Endothelial cell of umbilical vein (primary cell): ENCODE results near the gene NOTCH3. TPM values are rescaled to one million over a fixed set of nuclear protein-coding genes. Genes with fewer than 3 reads are reported as not detected.

ENCODE experiments used
- BruUV-seq: library from RNA; stranded (reverse); fragments of 400-500 nt; replicated peaks from 2 replicates; lab custom pipeline; 2021; lab: Mats Ljungman, UMichigan
- CTCF ChIA-PET: fragments of 300-600, 350-600 bp; sonication (Branson Sonifier 250); formaldehyde crosslinking; loops from one replicate; lab custom pipeline; 2021; ENCODE audit warnings: antibody characterized with exemption, inconsistent platforms; lab: Charles Lee
- POLR2A ChIA-PET: fragments of 300-600, 350-600 bp; sonication (Branson Sonifier 250); formaldehyde crosslinking; loops from one replicate; lab custom pipeline; 2021; ENCODE audit warnings: antibody characterized with exemption, inconsistent platforms; lab: Charles Lee
- DNase-seq: peaks from one replicate; pipeline ENCODE4 v3.0.0-alpha.2; 2011; ENCODE audit warnings: low read depth, low spot score
- FAIRE-seq: peaks from 2 replicates; lab custom pipeline; 2011; peaks lifted over from hg19 to GRCh38; lab: Jason Lieb, UNC
- H2AFZ ChIP-seq: 2 replicates; pipeline ENCODE4 v1.6.0; 2012; ENCODE audit warnings: low read depth, low read length, control low read depth, inconsistent platforms
- H3K27ac ChIP-seq: 2 replicates; pipeline ENCODE4 v1.5.1; 2011; ENCODE audit warnings: low read depth, mild to moderate bottlenecking, control low read depth, low read length, moderate library complexity; ENCODE audit not compliant: insufficient read depth
- H3K27me3 ChIP-seq, 2 experiments: 2 replicates each; pipeline versions ENCODE4 v1.6.0 to v1.6.1; 2011; ENCODE audit warnings: low read length in 2 of 2, mixed read lengths in 1 of 2; ENCODE audit not compliant: control insufficient read depth in 2 of 2, insufficient read depth in 2 of 2
- H3K36me3 ChIP-seq, 2 experiments: 2 replicates in 1 of 2; 3 replicates in 1 of 2; pipeline ENCODE4 v1.5.1; 2011; ENCODE audit warnings: low read length in 2 of 2, mild to moderate bottlenecking in 1 of 2, moderate library complexity in 1 of 2; ENCODE audit not compliant: control insufficient read depth in 2 of 2, insufficient read depth in 2 of 2; ENCODE audit errors: extremely low read depth in 1 of 2
- H3K4me1 ChIP-seq: 3 replicates; pipeline ENCODE4 v1.5.1; 2011; ENCODE audit warnings: mild to moderate bottlenecking, low read length; ENCODE audit not compliant: control insufficient read depth, insufficient read depth; ENCODE audit errors: extremely low read depth
- H3K4me2 ChIP-seq: 2 replicates; pipeline ENCODE4 v1.6.1; 2011; ENCODE audit warnings: low read length, control low read depth, mixed read lengths; ENCODE audit not compliant: insufficient read depth
- H3K4me3 ChIP-seq, 3 experiments: fragments of 200-600 bp in 1 of 3; sonication (generic), shearing (Covaris generic) in 1 of 3; replicated peaks in 1 of 3; 2 replicates each; pipeline ENCODE4 v1.5.1; 2011 to 2016; ENCODE audit warnings: control low read depth in 3 of 3, low read length in 3 of 3, mild to moderate bottlenecking in 2 of 3, inconsistent platforms in 1 of 3, low read depth in 1 of 3, moderate library complexity in 1 of 3; ENCODE audit not compliant: insufficient read depth in 1 of 3
- H3K79me2 ChIP-seq: 2 replicates; pipeline ENCODE4 v1.6.0; 2012; ENCODE audit warnings: low read length, inconsistent platforms; ENCODE audit not compliant: control insufficient read depth, insufficient read depth
- H3K9ac ChIP-seq: replicated peaks from 2 replicates; pipeline ENCODE3; 2011; ENCODE audit warnings: low read length, control low read depth; ENCODE audit not compliant: insufficient read depth; ENCODE audit errors: extremely low read depth
- H3K9me1 ChIP-seq: replicated peaks from 3 replicates; pipeline ENCODE4 v1.6.0; 2011; ENCODE audit warnings: mild to moderate bottlenecking, low read length; ENCODE audit not compliant: control insufficient read depth, insufficient read depth; ENCODE audit errors: extremely low read depth
- H3K9me3 ChIP-seq: replicated peaks from 2 replicates; pipeline ENCODE4 v1.5.1; 2012; ENCODE audit warnings: low read length, inconsistent platforms; ENCODE audit not compliant: control insufficient read depth, insufficient read depth
- H4K20me1 ChIP-seq: replicated peaks from 2 replicates; pipeline ENCODE3; 2011; ENCODE audit warnings: mild to moderate bottlenecking, low read length; ENCODE audit not compliant: control insufficient read depth, insufficient read depth; ENCODE audit errors: extremely low read depth
- EZH2 ChIP-seq: IDR thresholded peaks from 2 replicates; pipeline ENCODE4 v1.6.1; 2012; ENCODE audit warnings: borderline replicate concordance, low read depth, mild to moderate bottlenecking, moderate library complexity, low read length, inconsistent platforms; ENCODE audit not compliant: severe bottlenecking
- FOS ChIP-seq: IDR thresholded peaks from 2 replicates; pipeline ENCODE4 v1.6.1; 2011; ENCODE audit warnings: mild to moderate bottlenecking, low read length, moderate library complexity, borderline replicate concordance; ENCODE audit not compliant: insufficient read depth
- GATA2 ChIP-seq: IDR thresholded peaks from 2 replicates; pipeline ENCODE4 v1.7.0; 2011; ENCODE audit warnings: low read depth, mild to moderate bottlenecking, moderate library complexity, mixed read lengths, low read length; ENCODE audit not compliant: insufficient read length, insufficient read depth
- JUN ChIP-seq: IDR thresholded peaks from 2 replicates; pipeline ENCODE4 v1.6.1; 2011; ENCODE audit warnings: borderline replicate concordance, low read depth; ENCODE audit not compliant: insufficient read length, insufficient read depth
- MYC ChIP-seq: IDR thresholded peaks from one replicate; pipeline ENCODE4 v1.6.1; 2011; ENCODE audit warnings: mild to moderate bottlenecking, low read depth, low read length
- POLR2A ChIP-seq: IDR thresholded peaks from 2 replicates; pipeline ENCODE4 v1.6.1; 2012; ENCODE audit warnings: low read depth, mild to moderate bottlenecking, control low read depth, low read length
- POLR2AphosphoS5 ChIP-seq: IDR thresholded peaks from 2 replicates; pipeline ENCODE4 v1.6.1; 2012; ENCODE audit warnings: low read depth, mild to moderate bottlenecking, control low read depth, low read length, moderate library complexity; ENCODE audit not compliant: insufficient read depth
- dilution Hi-C: fragments of 300-500 bp; cut with MboI; formaldehyde crosslinking; loops from one replicate; pipeline ENCODE4 v1.15.0; 2019; ENCODE audit warnings: low sequenced_read_pairs; ENCODE audit not compliant: extremely low pct_ligation_motif_present
- intact Hi-C: fragments of 100-400 bp; cut with micrococcal nuclease; formaldehyde crosslinking; loops from one replicate; pipeline ENCODE4 v1.10.0; 2022
- polyA plus RNA-seq, 4 experiments: library from polyadenylated mRNA; depleted of rRNA in 3 of 4; stranded (reverse) in 3 of 4; unstranded in 1 of 4; fragments of >200 nt; gene quantifications; 2 replicates each; pipeline versions ENCODE4 v1.2.1 to v1.2.3, GENCODE V29; 2011 to 2012; ENCODE audit warnings: missing spikeins in 1 of 4
- total RNA-seq: library from RNA; stranded (reverse); gene quantifications from 2 replicates; pipeline ENCODE4 v1.2.3, GENCODE V29; 2021
- TF ChIP-seq, protein P1 (sequence below), 2 donors: IDR thresholded peaks; 1 replicate in 1 of 2; 2 replicates in 1 of 2; pipeline ENCODE4 v1.5.1; 2011; ENCODE audit warnings: low read length in 2 of 2, mild to moderate bottlenecking in 2 of 2, moderate library complexity in 2 of 2, control low read depth in 1 of 2, inconsistent platforms in 1 of 2, low read depth in 1 of 2; ENCODE audit not compliant: insufficient read depth in 1 of 2; ENCODE audit errors: extremely low read depth in 1 of 2
- TF ChIP-seq, protein P2 (sequence below): IDR thresholded peaks from 2 replicates; pipeline ENCODE4 v1.6.1; 2011; ENCODE audit not compliant: insufficient read depth, insufficient read length

NOTCH3 gene
- total and polyA plus RNA-seq, 2 donors (not counting 3 experiments of a cell fraction or from before 2014, with no cell fraction given): 0.63 to 1.5 TPM

DNA sequence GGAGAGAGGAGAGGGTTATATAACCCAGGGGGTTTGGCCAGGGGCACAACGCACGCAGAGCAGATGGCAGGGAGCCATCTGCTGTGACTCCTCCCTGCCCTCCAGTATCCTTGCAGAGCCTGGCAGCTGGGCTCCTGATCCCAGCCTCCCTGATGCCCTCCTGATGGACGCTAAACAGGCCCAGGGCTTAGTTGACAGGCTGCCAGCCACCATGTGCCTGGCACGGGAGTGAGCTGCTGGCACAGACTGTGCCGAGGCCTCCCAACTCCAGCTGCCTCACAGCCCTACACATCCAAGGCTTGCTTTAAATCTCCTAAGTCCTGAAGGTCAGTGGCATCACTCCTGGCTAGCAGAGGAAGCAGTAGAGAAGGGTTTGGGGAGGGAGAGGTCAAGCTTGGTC is 76.9 kb downstream of the NOTCH3 start:
- no peaks in the 10 kb centered on the region for H3K9me1 ChIP-seq
- no peak overlapping the region for H3K4me3 ChIP-seq
- H3K36me3 ChIP-seq: peaks cover 8 to 22% of the 10 kb centered on the region in 2 experiments
- peaks cover 10% of the 10 kb centered on the region for H3K79me2 ChIP-seq
- TF ChIP-seq MYC (no peak), GATA2 (no peak), JUN (no peak), POLR2A (no peak), FOS (no peak), POLR2AphosphoS5 (no peak), EZH2 (no peak)
- TF ChIP-seq, protein P1, sequence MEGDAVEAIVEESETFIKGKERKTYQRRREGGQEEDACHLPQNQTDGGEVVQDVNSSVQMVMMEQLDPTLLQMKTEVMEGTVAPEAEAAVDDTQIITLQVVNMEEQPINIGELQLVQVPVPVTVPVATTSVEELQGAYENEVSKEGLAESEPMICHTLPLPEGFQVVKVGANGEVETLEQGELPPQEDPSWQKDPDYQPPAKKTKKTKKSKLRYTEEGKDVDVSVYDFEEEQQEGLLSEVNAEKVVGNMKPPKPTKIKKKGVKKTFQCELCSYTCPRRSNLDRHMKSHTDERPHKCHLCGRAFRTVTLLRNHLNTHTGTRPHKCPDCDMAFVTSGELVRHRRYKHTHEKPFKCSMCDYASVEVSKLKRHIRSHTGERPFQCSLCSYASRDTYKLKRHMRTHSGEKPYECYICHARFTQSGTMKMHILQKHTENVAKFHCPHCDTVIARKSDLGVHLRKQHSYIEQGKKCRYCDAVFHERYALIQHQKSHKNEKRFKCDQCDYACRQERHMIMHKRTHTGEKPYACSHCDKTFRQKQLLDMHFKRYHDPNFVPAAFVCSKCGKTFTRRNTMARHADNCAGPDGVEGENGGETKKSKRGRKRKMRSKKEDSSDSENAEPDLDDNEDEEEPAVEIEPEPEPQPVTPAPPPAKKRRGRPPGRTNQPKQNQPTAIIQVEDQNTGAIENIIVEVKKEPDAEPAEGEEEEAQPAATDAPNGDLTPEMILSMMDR (IDR thresholded peaks at IDR 0.05; ENCODE audit: extremely low read depth in 1 of 2, insufficient read depth in 1 of 2, low read depth in 1 of 2, low read length in 2 of 2): no peak
- TF ChIP-seq, protein P2, sequence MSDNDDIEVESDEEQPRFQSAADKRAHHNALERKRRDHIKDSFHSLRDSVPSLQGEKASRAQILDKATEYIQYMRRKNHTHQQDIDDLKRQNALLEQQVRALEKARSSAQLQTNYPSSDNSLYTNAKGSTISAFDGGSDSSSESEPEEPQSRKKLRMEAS: no peak
- DNase-seq (no peak), FAIRE-seq (no peak)
- CTCF ChIA-PET: interaction anchor here (1.1 to 3.9 kb wide), 5 partner anchors 12 to 32 kb away, joined by 3 to 30 read pairs (median 6); no protein-coding TSS in a partner anchor
- H2AFZ ChIP-seq: no peak overlapping the region
- H3K4me1 ChIP-seq: peaks cover 3% of the 10 kb centered on the region
- no peak overlapping the region for H3K9ac ChIP-seq
- H3K4me2 ChIP-seq: no peak overlapping the region
- H3K27ac ChIP-seq: no peak overlapping the region
- POLR2A ChIA-PET: no interaction called here
- no peaks in the 10 kb centered on the region for H3K9me3 ChIP-seq
- no peaks in the 10 kb centered on the region for H4K20me1 ChIP-seq
- intact Hi-C loops (no loop called here), dilution Hi-C loops (no loop called here)
- BruUV-seq: TSS peak; percentile 30
- no peaks in the 10 kb centered on the region for H3K27me3 ChIP-seq
